Sigmoid colon (tissue), 4 donors: ENCODE results near the gene CD63.

Experiments
- EP300 ChIP-seq, 4 donors: sonication (generic); formaldehyde crosslinking; IDR thresholded peaks; one replicate each; pipeline ENCODE4 v1.6.1; 2017; ENCODE audit warnings: antibody characterized with exemption in 4 of 4
- POLR2A ChIP-seq, 2 donors: fragments of 450-650 bp; IDR thresholded peaks; one replicate each; pipeline ENCODE4 v1.6.1; 2016; ENCODE audit warnings: antibody characterized with exemption in 2 of 2, mild to moderate bottlenecking in 2 of 2, moderate library complexity in 2 of 2
- TF ChIP-seq, protein P1 (sequence below), 4 experiments: fragments of 450-650 bp in 3 of 4; fragments of 200-600 bp in 1 of 4; IDR thresholded peaks; one replicate each; pipeline ENCODE4 v1.5.1; 2016 to 2019; ENCODE audit warnings: antibody characterized with exemption in 4 of 4, mild to moderate bottlenecking in 3 of 4, moderate library complexity in 2 of 4

DNA sequence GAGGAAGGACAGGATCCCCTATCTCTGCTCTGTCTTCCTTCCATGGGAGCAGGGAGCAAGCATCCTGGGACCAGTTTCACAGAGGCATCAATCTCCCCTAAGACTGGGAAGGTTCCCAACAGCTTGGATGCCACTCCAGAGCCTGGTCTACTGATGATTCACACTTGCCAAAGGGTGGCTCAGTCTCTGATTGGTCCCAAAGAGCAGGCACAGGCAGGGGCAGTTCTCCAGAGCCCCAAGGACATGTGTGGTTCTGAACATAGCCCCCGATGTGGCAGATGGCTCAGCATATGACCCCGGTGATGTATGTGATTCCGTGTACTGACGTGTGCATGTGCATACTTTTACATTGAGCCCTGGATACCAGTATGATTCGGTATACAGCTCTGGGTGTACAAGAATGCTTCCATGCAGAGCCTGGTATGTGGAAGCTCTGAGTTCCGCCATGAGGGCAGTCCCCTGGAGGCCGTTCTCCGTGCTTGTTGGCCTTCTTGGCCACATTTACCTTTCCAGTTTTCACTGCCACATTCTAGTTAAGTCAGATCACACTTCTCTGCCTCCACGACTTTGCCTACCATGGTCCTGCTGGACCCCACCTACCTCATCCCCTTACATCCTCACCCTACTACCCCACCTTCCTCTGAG is 42.3 kb downstream of the CD63 start:
- no peak for TF ChIP-seq POLR2A (IDR thresholded peaks at IDR 0.05)
- no peak for TF ChIP-seq EP300 (IDR thresholded peaks at IDR 0.05)
- TF ChIP-seq, protein P1, sequence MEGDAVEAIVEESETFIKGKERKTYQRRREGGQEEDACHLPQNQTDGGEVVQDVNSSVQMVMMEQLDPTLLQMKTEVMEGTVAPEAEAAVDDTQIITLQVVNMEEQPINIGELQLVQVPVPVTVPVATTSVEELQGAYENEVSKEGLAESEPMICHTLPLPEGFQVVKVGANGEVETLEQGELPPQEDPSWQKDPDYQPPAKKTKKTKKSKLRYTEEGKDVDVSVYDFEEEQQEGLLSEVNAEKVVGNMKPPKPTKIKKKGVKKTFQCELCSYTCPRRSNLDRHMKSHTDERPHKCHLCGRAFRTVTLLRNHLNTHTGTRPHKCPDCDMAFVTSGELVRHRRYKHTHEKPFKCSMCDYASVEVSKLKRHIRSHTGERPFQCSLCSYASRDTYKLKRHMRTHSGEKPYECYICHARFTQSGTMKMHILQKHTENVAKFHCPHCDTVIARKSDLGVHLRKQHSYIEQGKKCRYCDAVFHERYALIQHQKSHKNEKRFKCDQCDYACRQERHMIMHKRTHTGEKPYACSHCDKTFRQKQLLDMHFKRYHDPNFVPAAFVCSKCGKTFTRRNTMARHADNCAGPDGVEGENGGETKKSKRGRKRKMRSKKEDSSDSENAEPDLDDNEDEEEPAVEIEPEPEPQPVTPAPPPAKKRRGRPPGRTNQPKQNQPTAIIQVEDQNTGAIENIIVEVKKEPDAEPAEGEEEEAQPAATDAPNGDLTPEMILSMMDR (IDR thresholded peaks at IDR 0.05) = no peak
